ENCODE measurements around the gene CD14. TPM values are rescaled to one million over a fixed set of nuclear protein-coding genes. Genes with fewer than 3 reads are reported as not detected.
"Not testable (repeated sequence)": the region's sequence is repeated elsewhere in the genome, so short reads cannot be mapped to it uniquely, and the experiment has no call there.

CD14 gene
- total RNA-seq, 2 experiments from 2014 or later, result 0.36 to 0.41 TPM

- intact Hi-C loops (cut with micrococcal nuclease), result no loop called here
- H3K4me3 Mint-ChIP-seq, result no peak overlapping the region
Observed at GRCh38 chr5:140642718-140643117, 9.7 kb upstream of the CD14 start.

GRCh38 chr5:140641716-140642115 lies 8.7 kb upstream of the CD14 start:
- DNase-seq, result no peak
- Mint-ChIP-seq H3K9me3 (no peaks in the 10 kb centered on the region), H3K36me3 (ENCODE audit: low read depth) (peaks cover 35% of the 10 kb centered on the region), H3K4me3 (no peak overlapping the region), H3K27ac (peak overlapping the region; percentile 25), H3K4me1 (ENCODE audit: low read depth) (peaks cover 50% of the 10 kb centered on the region), H3K27me3 (no peaks in the 10 kb centered on the region)
- ChIA-PET CTCF (interaction anchor here (1.6 kb wide), 1 partner anchor 21 kb away, joined by 4 read pairs; no protein-coding TSS in a partner anchor), POLR2A (interaction anchor here (0.9 to 2.1 kb wide), 4 partner anchors 27 to 296 kb away, joined by 3 to 10 read pairs (median 5); partner anchors contain the start of genes EIF4EBP3 and HBEGF)
- TF ChIP-seq CTCF (IDR thresholded peaks at IDR 0.05), result no peak
- intact Hi-C loops (cut with micrococcal nuclease), result no loop called here
- ATAC-seq, result no peak

More at GRCh38 chr5:140642718-140643117, 9.7 kb upstream of the CD14 start:
- peaks cover 41% of the 10 kb centered on the region for H3K36me3 Mint-ChIP-seq (ENCODE audit: low read depth)
- H3K9me3 Mint-ChIP-seq, result no peaks in the 10 kb centered on the region
- no peak for TF ChIP-seq CTCF (IDR thresholded peaks at IDR 0.05)
- POLR2A ChIA-PET, result interaction anchor here (0.9 to 2.1 kb wide), 4 partner anchors 26 to 297 kb away, joined by 3 to 10 read pairs (median 5); partner anchors contain the start of genes EIF4EBP3 and HBEGF
- H3K27ac Mint-ChIP-seq, result peak overlapping the region; percentile 5
- CTCF ChIA-PET, result interaction anchor here (0.9 to 1.6 kb wide), 4 partner anchors 20 to 279 kb away, joined by 3 to 4 read pairs (median 3); partner anchors contain the start of gene WDR55
- ATAC-seq (no peak), DNase-seq (no peak)
- no peaks in the 10 kb centered on the region for H3K27me3 Mint-ChIP-seq
- peaks cover 50% of the 10 kb centered on the region for H3K4me1 Mint-ChIP-seq (ENCODE audit: low read depth)

DNA sequence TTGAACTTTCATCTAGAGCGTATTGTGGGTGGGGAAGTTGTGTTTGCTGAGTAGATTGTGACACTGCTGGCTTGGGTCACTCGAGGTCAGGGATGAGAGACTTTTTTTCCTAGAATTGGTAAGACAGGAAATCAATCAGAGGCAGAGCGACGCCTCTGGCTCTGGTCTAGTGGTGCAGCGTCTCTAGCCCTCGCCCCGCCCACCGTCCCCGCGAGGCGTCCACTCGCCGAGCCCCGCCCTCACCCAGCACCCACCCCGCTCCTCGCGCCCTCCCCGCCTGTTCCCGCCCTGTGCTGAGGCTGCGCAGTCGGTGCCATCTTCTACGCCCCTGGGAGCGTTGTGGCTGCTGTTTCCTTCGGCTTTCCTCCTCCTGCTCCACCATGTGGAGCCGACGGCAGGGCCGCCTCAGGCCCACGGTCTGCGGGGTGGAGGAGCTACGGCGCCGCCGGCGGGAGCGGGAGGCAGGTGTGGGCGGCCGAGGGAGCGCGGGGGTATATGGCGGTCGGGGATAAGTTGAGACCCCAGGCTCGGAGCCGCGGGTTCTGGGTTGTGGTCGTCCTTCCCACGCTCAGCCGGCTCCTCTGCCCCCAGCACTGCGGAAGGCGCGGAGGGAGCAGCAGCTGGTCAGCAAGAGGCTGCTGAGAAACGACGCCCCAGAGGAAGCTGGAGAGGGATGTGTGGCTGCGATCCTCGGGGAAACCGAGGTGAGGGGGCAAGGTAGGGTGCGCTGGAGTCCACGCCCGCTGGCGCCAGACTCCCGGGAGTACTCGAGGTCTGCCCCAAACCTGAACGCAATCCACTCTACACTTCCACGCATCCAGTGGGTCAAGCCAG lies 6.4 kb upstream of the CD14 start, which contains the start of gene TMCO6:
Gene TMCO6 (plus strand): TSS at position 304 of the 834 bp plus-strand sequence. CDS start 77 bp downstream, at position 381.
- no peaks in the 10 kb centered on the region for H3K9me3 Mint-ChIP-seq
- peaks cover 42% of the 10 kb centered on the region for H3K4me1 Mint-ChIP-seq (ENCODE audit: low read depth)
- peak; percentile 97 for ATAC-seq
- peak; percentile 98 for DNase-seq
- intact Hi-C loops (cut with micrococcal nuclease), result loop anchor here (5.0 kb wide), 2 partner anchors 92 to 282 kb away; partner anchors contain the start of gene EIF4EBP3
- peak within 1 kb of the TSS; percentile 86 for H3K27ac Mint-ChIP-seq
- peak within 1 kb of the TSS; percentile 78 for H3K4me3 Mint-ChIP-seq
- POLR2A ChIA-PET, result interaction anchor here (0.8 to 2.4 kb wide), 9 partner anchors 8 to 237 kb away, joined by 3 to 14 read pairs (median 4); partner anchors contain the start of genes EIF4EBP3, IK and NDUFA2
- CTCF ChIA-PET, result interaction anchor here (0.7 to 2.4 kb wide), 10 partner anchors 8 to 288 kb away, joined by 3 to 10 read pairs (median 3); partner anchors contain the start of genes ANKHD1, EIF4EBP3, IK and NDUFA2
- peaks cover 28% of the 10 kb centered on the region for H3K36me3 Mint-ChIP-seq (ENCODE audit: low read depth)
- TF ChIP-seq CTCF (IDR thresholded peaks at IDR 0.05), result peak; percentile 72
- no peaks in the 10 kb centered on the region for H3K27me3 Mint-ChIP-seq

DNA sequence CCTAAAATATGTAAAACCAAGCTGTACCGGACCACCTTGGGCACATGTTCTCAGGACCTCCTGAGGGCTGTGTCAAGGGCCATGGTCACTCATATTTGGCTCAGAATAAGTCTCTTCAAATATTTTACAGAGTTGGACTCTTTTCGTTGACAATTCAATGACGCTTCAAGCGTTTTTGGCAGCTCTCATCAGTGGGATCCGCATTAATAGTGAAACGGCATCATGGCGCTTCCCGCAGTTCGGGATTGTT lies 5.8 kb upstream of the CD14 start:
- not testable (repeated sequence) for DNase-seq, ATAC-seq, H3K27me3 Mint-ChIP-seq, H3K9me3 Mint-ChIP-seq
- intact Hi-C loops (cut with micrococcal nuclease), result loop anchor here (5.0 kb wide), 2 partner anchors 92 to 282 kb away; partner anchors contain the start of gene EIF4EBP3
- peak overlapping the region; percentile 78 for H3K4me3 Mint-ChIP-seq
- CTCF ChIA-PET, result interaction anchor here (0.7 to 2.4 kb wide), 9 partner anchors 9 to 287 kb away, joined by 3 to 10 read pairs (median 3); partner anchors contain the start of genes EIF4EBP3, IK and NDUFA2
- POLR2A ChIA-PET, result interaction anchor here (1.5 to 2.4 kb wide), 5 partner anchors 8 to 91 kb away, joined by 4 to 14 read pairs (median 5); partner anchors contain the start of genes EIF4EBP3, IK and NDUFA2
- peaks cover 41% of the 10 kb centered on the region for H3K4me1 Mint-ChIP-seq (ENCODE audit: low read depth)
- peak overlapping the region; percentile 86 for H3K27ac Mint-ChIP-seq
- peaks cover 24% of the 10 kb centered on the region for H3K36me3 Mint-ChIP-seq (ENCODE audit: low read depth)

DNA sequence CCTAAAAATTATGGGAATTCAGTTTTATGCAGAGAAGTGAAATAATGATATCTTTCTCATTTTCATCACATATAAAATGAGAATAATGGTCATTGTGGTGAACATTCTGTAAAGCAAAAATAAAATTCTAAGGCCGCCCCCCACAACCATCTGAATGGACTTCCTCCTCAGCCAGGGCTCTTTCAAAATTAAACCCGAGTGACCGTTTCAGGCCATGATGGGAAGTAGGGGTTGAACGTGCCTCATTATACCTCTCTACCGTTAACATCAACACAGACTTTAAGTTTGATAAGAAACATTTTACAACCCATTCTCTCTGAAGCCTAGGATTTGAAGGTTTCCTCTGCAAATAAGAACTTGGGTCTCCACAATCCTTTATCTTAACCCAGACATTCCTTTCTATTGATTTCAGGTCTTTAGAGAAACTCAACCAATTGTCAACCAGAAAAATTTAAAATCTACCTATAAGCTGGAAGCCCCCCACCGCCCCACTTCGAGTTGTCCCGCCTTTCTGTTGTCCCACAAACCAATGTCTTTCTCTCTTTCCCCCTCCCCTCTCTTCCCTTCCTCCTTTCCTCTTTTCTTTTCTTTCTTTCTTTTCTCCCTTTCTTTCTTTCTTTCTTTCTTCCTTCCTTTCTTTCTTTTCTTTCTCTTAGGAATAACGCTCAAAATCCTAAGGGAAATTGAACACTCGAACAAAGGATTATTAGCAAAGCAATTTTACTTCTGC lies 4.6 kb upstream of the CD14 start:
- CTCF ChIA-PET, result interaction anchor here (0.9 to 2.4 kb wide), 4 partner anchors 90 to 286 kb away, joined by 3 to 10 read pairs (median 6); partner anchors contain the start of gene EIF4EBP3
- ATAC-seq, result no peak
- peaks cover 50% of the 10 kb centered on the region for H3K4me1 Mint-ChIP-seq (ENCODE audit: low read depth)
- POLR2A ChIA-PET, result interaction anchor here (0.8 to 3.0 kb wide), 2 partner anchors 9 to 451 kb away, joined by 3 to 16 read pairs; partner anchors contain the start of genes IK and NDUFA2
- H3K4me3 Mint-ChIP-seq, result no peak overlapping the region
- peaks cover 18% of the 10 kb centered on the region for H3K36me3 Mint-ChIP-seq (ENCODE audit: low read depth)
- peaks cover 5% of the 10 kb centered on the region for H3K27me3 Mint-ChIP-seq
- H3K27ac Mint-ChIP-seq, result peak overlapping the region; percentile 86
- no peaks in the 10 kb centered on the region for H3K9me3 Mint-ChIP-seq
- DNase-seq, result no peak
- intact Hi-C loops (cut with micrococcal nuclease), result loop anchor here (5.0 kb wide), 2 partner anchors 90 to 280 kb away; partner anchors contain the start of gene EIF4EBP3
- TF ChIP-seq CTCF (IDR thresholded peaks at IDR 0.05), result no peak
